Measurements from ENCODE around the gene SEMA7A. TPM values are rescaled to one million over a fixed set of nuclear protein-coding genes. Genes with fewer than 3 reads are reported as not detected.

The SEMA7A gene
- total RNA-seq, 1 experiment from 2014 or later: 0.20 TPM

DNA sequence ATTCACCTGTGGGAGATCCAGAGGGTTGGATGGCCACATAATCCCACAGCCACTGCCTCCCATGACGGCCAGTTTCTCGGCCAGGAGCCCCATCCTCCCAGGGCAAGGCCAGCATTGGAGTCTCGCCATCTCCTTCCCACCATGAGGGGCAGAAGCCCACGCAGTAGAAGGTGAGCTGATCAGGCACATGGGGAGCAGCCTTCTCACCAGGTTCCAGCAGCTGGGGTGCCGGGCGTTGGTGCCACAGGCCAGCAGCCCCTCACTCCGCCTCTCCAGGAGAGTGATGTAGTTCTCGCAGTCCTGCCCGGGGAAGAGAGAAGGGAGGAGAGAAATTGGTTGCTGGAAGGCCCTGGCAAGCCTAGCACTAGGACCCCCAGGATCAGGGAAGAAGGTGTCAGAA, 16.1 kb downstream of the SEMA7A start:
- DNase-seq (ENCODE audit: extremely low read depth, low read depth): no peak

DNA sequence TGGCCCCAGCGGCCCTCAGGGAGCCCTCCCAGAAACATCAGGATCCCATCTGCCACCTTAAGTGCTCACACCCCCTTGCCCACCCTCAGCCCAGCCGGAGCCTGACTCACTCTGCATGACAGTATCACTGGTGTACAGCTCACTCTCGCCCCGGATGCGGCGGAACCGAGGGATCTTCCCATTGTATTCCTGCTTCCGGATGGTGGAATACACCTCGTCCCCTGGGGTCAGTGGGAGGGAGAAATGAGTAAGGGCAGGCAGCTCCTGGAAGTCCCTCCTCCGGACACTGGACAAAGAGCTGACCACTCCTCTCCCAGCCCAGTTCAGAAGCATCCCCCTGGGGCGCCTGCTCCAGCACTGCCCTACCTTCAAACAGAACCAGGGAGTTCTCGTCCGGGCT, 16.5 kb downstream of the SEMA7A start:
- no peak for DNase-seq (ENCODE audit: extremely low read depth, low read depth)

DNA sequence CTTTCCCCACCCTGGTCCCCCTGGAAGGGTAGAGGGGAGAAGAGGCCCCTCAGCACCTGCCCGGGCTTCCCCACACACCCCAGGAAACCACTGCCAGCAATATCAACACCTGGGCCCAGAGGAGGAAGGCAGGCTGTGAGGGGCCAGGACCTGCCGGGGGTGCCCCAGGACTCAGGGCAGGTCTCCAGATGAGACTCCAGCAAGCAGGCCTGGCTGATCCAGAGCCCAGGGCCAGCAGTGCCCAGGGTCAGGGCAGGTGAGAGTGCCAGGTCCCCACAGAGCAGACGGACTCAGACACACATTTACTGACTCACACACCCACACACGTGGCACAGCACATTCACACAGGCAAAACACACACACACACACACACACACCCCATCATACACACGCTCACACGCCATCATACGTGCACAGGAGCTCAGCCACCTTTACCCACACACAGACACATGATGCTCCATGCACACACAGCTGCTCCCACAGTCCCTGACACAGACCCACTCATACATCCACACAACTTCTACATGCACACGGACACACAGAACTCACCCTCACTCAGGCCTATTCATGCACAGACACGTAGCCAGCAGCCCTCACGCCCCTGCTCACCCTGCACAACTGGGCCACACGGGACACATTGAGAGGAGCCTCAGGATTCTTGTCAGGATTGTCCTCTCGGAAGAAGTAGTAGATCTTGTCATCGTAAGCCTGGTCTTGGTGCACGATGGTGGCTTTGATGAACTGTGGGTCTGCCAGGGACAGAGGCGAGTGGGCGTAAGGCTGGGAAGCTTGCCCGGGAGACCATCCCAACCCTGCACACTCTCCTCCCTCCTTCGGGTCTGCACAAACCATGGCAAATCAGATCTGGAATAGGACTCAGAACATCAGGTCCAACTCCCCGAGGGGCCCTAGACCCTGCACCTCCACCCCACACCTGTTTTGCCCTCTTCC, 17.5 kb downstream of the SEMA7A start:
- DNase-seq (ENCODE audit: extremely low read depth, low read depth): no peak

DNA sequence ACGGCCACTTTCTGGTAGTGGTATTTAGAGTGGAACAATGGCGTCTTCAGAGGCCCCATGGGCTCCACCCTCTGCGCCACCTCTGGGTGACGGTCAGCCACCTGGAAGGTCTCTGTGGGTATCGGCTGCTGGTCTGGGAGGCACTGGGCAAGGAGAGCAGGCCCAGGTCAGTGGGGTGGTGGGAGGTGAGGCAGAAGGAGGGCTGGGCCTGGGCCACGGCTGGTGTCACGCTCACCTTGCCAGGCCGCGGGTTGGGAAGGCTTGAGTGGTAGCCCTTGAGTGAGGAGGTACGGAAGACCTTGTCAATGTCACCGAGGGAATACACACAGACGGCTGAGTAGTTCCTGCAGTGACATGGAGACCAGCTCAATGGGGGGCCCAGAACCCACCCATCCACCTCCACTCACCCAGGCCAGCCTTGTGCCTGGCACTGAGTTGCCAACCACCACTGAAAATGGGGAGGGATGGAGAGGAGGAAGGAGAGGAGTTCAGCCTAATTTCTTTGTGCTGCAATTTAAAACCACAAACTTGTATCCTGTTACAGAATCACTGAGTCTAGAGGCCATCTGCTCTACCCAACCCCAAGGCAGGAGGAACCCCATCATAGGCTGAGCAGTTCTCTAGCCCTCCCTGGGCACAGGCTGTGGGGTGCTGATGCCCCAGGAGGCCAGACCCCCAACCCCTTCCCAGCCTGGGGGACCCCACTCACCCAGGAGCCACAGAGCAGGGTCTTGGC, 19.0 kb downstream of the SEMA7A start:
- no peak for DNase-seq (ENCODE audit: extremely low read depth, low read depth)

DNA sequence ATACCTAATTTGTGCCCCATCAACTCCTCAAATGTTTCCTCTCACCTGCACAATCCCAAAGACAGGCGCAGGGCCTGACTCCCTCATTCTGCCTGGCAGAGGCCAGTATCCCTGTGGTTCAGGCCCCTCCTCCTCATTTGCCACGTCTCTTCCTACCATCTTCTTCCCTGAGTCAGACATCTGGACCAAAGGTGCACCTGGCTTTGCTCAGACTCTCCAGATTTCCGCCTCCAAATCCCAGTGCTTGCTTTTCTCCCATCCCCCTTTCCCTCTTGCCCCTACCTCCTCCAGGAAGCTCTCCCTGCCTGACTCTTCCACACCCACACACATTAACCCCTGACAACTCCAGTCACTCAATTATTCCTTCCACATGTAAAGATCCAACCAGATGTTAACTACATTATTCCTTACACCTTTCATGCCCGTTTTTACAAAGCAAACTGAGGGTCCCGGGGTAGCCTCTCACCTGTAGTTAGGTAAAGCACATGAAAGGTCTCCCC, 19.6 kb downstream of the SEMA7A start:
- no peak for DNase-seq (ENCODE audit: extremely low read depth, low read depth)

DNA sequence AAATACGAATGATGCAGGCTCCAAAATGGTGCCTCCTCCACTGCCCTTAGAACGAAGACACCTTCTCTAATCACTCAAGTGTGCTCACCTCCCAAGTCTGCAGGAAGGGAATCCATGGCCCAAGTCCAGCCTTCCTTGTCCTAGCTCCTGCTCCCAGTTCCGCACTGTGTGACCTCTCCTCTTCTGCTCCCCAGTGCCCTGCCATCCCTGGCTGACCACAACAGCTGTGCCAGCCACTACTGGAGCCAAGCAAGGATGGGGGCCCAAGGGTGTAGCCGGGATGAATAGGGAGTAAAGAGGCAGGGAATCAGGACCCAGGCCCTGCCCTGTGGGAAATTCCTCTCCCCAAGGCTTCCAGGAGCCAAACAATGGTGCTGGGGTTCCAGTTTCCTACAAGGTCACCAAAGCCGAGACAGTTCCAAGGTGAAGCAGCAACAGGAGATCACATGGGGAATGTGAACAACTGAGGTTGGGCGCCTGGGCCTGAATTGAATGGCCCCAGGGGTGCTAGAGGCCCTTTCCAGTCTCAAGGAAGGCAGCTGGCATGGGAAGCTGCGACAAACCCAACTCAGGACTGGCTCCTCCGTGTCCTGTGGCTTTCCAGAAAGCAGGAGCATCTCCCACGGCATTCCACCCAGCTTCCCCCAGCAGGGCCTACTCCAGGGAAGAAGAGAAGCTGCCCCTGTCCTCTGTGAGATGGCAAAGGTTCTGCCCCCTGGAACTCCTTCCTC, 20.2 kb downstream of the SEMA7A start:
- no peak for DNase-seq (ENCODE audit: extremely low read depth, low read depth)

DNA sequence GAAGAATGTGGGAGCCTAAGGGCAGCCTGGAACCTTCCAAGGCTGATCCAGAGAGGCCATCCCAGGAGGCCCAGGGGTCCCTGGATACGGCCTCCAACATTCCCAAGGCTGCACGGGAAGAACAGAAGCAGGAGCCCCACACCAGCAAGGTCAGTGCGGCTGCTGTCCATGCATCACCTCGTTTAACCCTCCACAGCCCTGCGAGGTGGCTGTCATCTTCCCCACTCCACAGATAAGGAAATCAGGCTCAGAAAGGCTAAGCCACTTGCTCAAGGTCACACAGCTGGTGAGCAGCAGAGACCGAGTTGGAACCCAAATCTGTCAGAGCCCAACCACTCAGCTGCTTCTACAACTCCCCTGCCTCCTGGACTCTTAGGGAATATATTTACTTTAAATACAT, 21.6 kb downstream of the SEMA7A start:
- no peak for DNase-seq (ENCODE audit: extremely low read depth, low read depth)

DNA sequence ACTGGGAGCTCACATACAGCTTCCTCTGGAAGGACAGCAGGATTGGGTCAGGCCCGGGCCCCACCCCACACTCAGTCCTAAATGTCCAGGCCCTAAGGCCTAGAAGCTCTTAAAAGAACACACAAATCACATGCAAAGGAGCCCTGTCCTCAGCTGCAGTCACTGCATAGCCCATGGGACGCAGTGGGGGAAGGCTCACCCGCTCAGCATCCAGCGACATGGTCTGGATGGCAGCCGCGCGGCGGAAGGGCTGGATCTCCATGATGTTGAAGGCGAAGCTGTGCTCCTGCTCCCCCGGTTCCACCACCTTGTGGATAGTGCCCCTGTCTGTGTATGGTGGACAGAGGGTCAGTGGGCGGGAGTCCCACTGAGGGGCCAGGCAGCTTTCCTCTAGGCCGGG, 22.1 kb downstream of the SEMA7A start:
- no peak for DNase-seq (ENCODE audit: extremely low read depth, low read depth)

DNA sequence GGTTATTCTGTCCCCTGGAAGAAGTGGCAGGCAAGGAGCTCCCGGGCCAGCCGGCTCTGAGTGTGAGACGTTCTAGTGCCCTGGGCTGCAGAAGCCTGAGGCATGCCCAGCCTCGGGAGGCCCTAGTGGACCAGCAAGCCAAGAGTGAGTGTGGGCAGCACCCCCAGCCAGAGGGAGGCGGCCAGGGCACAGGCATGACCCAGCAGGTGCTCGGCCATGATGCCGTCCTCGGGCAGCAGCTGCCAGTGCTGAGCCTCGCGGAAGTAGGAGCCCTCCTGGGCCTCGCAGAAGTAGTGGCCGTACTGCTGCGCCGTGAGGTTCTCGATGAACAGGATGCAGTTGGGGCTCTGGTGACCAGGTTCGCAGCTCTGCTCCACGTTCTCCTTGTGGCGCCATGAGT, 23.3 kb downstream of the SEMA7A start:
- no peak for DNase-seq (ENCODE audit: extremely low read depth, low read depth)

DNA sequence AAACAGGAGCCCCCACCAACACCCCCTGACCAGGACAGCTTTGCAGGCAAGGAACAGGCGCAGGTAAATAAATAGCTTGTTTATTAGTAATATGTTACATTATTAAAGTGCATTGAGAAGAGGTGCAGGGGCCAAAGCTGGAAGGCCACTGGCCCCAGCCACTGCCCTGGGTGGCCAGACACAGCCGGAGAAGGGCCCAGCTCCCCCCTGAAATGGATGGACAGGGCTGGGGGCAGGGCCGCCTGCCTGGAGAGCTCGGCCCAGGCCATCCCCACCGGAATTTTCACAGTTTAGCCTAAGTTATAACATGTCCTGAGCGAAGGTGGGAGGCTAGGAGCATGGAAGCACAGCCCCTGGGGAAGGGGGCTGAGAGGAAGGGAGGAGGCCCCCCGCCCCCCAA, 24.5 kb downstream of the SEMA7A start:
- no peak for DNase-seq (ENCODE audit: extremely low read depth, low read depth)

DNA sequence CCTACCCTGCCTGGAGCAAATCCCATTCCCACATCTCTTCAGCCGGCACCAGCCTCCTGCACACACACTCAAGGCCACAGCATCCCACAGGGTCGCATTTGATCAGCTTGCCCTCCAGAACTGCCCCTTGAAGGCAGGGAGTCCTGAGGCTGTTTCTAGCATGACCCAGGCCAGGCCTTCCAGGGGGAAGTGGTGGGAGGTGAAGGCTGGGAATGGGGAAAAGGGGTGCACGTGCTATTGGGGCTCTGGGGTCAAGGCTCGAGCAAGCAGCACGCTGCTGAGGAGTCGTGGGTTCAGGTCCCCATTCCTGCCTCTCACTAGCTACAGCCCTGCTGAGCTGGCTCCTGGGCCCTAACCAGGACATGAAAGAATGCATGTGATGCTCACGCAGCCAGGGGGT, 24.9 kb downstream of the SEMA7A start:
- no peak for DNase-seq (ENCODE audit: extremely low read depth, low read depth)

DNA sequence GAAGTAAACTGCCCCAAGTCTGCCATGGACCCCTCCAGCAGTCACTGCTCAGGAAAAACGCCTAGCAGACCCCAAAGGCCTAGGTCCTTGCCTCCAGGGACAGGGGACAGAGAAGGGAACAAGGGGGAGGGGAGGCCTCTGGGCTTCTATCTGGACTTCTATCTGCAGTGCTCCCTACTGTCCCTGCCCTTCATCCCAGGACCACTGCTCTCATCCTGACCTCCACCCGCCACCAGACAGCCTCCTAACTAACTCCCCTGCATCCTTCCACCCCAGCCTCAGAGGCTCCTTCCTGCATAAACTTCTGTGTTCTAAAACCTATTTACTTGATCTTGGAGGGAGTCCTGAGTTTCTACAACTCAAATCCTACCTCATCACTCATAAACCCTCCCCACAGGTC, 25.4 kb downstream of the SEMA7A start:
- no peak for DNase-seq (ENCODE audit: extremely low read depth, low read depth)

DNA sequence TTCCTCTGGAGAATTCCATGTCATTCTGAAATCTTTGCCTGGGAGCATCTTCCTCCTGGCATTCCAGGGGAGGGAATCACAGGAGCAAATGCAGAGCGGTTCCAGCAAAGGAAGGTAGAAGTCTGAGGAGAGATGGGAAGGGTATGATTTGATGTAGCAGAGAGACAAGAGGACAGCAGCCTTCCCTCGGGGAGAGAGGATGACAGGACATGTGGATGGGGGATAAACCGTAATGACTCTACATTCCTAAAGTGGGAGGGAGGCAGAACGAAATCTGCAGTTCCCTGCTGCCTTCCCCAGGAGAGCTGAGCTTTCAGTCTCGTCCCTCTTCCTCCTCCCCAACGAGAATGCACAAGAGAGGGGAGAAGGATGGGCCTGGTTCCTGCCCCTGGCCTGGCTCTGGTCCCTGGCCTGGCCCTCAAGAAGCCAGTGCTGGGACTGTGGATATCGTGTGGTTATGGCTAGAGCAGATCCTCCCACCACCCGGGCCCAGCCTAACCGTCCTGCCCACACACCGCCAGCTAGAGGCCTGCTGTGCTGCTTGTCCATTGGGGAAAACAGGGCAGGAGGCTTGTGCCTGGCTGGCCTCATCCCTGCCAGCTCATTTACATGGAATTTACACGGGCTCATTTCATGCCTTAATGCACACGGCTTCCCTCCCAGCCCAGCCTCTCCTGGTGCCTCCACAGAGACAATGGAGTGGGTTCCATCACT, 26.6 kb downstream of the SEMA7A start:
- DNase-seq (ENCODE audit: extremely low read depth, low read depth): no peak

DNA sequence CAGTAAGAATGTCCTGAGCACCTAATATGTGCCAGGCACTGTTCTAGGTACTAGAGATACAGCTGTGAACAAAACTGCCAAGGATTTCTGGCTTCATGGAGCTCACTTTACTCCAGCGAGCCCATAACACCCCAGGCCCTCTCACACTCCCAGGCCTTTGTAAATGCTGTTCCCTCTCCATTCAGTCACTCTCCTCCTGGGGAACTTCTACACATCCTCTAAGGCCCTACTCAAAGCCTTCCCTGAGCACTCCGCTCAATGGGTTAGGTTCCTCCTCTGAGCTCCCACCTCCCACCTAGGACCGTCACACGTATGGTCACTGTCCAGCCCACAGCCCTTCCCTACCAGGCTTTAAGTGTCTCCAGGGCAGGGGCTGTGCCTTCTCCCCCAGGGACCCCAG, 27.2 kb downstream of the SEMA7A start:
- DNase-seq (ENCODE audit: extremely low read depth, low read depth): no peak

DNA sequence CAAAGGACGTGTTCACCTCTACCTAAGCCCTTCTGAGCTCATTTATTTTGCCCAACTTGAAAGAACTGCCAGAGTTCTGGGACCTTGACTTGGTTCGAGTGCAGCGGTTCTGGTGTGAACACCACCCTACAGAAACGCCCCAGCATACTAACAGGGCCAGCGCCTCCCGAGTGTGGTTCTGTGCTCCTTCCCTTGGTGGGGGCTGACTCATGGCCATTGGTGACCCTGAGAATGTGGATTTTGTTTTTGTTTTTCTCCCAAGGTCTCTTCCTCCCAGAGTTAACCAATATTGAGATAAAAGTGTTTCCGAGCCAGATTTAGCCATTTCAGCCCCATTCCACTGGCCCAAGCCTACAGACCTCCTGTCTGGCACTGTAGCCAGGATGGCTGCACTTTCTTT, 27.9 kb downstream of the SEMA7A start:
- no peak for DNase-seq (ENCODE audit: extremely low read depth, low read depth)

DNA sequence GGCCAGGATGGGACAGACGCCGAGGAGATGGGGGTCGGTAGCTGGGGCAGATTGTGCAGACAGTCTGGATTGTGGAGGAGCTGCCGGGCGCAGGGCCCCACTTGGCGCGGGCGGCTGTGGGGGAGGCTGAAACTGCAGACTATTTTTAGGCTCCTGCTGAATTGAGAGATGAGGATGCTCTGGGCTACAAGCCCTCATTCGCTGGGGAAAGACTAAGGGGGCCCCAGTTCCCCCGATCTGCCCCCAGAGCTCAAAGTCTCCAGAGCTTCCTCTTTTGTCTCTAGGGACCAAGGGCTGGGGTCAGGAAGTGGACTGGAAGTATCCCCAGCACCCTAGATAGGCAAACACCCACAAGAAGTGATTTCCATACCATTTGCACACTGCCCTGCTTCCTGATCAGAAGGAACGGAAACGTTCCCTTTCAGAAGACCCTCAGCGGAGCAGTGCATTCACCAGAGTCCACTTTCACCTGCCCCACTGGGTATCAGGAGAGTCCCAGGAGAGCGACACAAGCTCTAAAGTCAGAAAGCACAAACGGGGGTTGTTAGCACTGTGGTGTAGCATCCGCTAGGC, 29.7 kb downstream of the SEMA7A start:
- no peak for DNase-seq (ENCODE audit: extremely low read depth, low read depth)

DNA sequence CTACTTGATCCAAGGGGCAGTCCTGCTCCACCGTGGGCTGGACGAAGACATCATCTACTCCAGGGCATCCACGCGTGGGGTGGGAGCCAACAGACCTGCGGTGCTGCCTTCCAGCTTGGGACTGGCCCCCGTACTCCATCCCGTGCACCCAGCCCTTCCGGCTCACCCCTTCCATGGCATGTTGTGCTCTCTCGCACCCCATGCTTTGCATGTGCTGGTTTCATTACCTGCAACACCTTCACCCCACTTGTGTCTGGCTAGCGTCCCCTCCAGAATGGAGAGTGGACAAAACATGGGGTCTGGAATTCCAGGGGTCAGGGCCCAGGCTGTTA, 30.2 kb downstream of the SEMA7A start:
- DNase-seq (ENCODE audit: extremely low read depth, low read depth): no peak

DNA sequence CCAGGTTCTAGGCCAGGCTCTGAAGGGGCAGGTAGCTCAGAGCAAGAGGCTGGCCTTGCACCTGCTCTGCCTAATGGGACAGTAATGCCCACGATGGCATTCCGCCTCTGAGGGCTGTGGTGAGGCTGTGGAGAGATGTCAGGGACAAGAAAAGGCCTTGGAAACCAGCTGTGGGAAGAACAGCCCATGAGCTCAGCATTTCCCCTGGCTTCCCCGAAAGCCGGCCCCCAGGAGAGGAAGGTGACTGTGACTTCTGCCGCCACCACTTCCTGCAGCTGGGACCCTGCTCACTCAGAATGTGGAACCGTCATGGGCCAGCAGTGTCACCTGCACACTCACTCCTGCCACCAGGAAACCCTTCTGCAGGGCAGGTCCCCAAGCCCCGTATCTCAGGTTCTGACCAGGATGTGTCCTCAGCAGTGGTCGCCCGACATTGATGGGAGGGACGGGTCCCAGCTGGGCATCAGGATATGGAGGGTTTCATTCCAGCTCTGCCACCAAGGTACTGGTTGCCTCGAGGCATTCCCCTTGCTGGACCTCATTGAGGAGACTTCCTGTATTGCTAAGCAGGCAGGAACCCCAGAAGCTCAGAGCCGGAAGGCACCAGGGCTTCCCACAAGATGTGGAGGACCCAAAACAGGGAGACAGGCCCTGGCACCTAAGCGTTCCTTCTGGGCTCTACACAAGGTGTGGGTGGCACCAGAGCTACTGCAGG, 30.7 kb downstream of the SEMA7A start:
- no peak for DNase-seq (ENCODE audit: extremely low read depth, low read depth)

DNA sequence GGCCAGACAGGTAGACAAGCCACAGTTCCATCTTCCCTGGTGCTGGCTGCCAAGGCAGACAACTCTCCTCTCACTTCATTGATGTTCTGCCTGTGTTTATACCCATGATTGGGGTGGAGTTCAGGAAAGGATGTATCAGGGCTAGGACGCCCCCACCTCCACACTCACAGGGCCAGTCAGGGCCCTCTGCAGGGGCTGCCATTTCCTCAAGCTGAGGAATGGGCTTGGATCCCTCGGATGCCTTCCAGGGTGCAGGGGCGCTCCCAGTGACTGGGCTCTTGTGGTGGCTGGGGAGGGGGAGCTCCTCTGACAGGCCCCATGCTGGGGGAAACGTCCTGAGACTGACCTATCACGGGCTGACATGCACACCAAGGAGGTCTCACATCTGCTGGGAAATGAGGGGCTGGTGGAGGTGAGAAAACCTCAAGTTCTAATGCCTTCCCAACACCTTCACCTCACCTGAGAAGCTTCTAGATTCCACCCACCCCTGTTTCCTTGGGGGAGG, 31.4 kb downstream of the SEMA7A start:
- DNase-seq (ENCODE audit: extremely low read depth, low read depth): no peak

Measured in NCI-H460 (cell line).